Bronchial epithelial cell (primary cell): ENCODE results near the gene OR5H15. TPM values are rescaled to one million over a fixed set of nuclear protein-coding genes. Genes with fewer than 3 reads are reported as not detected.
A peak's percentile ranks its signal among the peaks of the same experiment; 100 is the strongest.
"Not testable (repeated sequence)": the region's sequence is repeated elsewhere in the genome, so short reads cannot be mapped to it uniquely, and the experiment has no call there.

ENCODE experiments used
- DNase-seq: peaks from one replicate; pipeline ENCODE4 v3.0.0-alpha.2; 2010; ENCODE audit warnings: low read depth
- FAIRE-seq: peaks from 2 replicates; lab custom pipeline; 2011; peaks lifted over from hg19 to GRCh38; lab: Jason Lieb, UNC
- H3K27me3 ChIP-seq: 2 replicates; pipeline ENCODE4 v1.5.1; 2011; ENCODE audit warnings: low read length; ENCODE audit not compliant: control insufficient read depth, insufficient read depth
- H3K36me3 ChIP-seq: 2 replicates; pipeline ENCODE4 v1.5.1; 2011; ENCODE audit warnings: low read length; ENCODE audit not compliant: control insufficient read depth, insufficient read depth
- H3K4me3 ChIP-seq: 2 replicates; pipeline ENCODE4 v1.5.1; 2011; ENCODE audit warnings: mild to moderate bottlenecking, low read depth, low read length, control low read depth
- total RNA-seq: library from RNA; depleted of rRNA; stranded (reverse); fragments of >200 nt; gene quantifications from 2 replicates; pipeline ENCODE4 v1.2.1, GENCODE V29; 2014
- TF ChIP-seq, protein P1 (sequence below): IDR thresholded peaks from 2 replicates; pipeline ENCODE4 v1.5.1; 2011; ENCODE audit warnings: mild to moderate bottlenecking, moderate library complexity, low read length, control low read depth, inconsistent platforms; ENCODE audit not compliant: insufficient read depth, severe bottlenecking

OR5H15 gene
- total RNA-seq, 1 donor from 2014 or later = not detected

GRCh38 chr3:98148751-98149150 is 17.7 kb upstream of the OR5H15 start:
- TF ChIP-seq, protein P1, sequence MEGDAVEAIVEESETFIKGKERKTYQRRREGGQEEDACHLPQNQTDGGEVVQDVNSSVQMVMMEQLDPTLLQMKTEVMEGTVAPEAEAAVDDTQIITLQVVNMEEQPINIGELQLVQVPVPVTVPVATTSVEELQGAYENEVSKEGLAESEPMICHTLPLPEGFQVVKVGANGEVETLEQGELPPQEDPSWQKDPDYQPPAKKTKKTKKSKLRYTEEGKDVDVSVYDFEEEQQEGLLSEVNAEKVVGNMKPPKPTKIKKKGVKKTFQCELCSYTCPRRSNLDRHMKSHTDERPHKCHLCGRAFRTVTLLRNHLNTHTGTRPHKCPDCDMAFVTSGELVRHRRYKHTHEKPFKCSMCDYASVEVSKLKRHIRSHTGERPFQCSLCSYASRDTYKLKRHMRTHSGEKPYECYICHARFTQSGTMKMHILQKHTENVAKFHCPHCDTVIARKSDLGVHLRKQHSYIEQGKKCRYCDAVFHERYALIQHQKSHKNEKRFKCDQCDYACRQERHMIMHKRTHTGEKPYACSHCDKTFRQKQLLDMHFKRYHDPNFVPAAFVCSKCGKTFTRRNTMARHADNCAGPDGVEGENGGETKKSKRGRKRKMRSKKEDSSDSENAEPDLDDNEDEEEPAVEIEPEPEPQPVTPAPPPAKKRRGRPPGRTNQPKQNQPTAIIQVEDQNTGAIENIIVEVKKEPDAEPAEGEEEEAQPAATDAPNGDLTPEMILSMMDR = no peak
- no peaks in the 10 kb centered on the region for H3K36me3 ChIP-seq
- H3K27me3 ChIP-seq = no peaks in the 10 kb centered on the region
- FAIRE-seq (no peak), DNase-seq (no peak)
- H3K4me3 ChIP-seq = no peak overlapping the region

DNA sequence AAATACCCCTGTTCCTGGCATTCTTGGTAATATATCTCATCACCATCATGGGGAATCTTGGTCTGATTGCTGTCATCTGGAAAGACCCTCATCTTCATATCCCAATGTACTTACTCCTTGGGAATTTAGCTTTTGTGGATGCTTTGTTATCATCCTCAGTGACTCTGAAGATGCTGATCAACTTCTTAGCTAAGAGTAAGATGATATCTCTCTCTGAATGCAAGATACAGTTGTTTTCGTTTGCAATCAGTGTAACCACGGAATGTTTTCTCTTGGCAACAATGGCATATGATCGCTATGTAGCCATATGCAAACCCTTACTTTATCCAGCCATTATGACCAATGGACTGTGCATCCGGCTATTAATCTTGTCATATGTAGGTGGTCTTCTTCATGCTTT is 17.0 kb upstream of the OR5H15 start:
- DNase-seq = not testable (repeated sequence)

DNA sequence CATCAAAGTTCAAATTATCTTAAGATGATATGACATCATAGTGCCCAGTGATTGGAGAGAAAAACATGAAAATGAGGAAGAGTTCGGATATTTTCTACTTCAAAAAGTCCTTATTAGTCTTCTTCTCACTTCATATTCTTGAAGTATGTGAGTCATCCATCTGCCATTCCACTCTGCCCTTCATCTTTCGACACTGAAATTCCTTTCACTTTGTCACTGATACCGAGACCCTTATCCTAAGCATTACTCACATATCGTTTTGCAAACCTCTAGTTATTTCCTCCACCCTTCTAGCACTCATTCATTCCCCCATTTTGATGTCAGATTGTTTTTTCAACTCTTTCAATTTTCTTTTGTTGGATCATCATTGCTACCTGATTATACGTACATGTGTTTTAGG is 15.3 kb upstream of the OR5H15 start:
- FAIRE-seq = no peak
- Histone ChIP-seq H3K36me3 (no peaks in the 10 kb centered on the region), H3K27me3 (no peaks in the 10 kb centered on the region), H3K4me3 (no peak overlapping the region)
- DNase-seq = peak; percentile 57
- TF ChIP-seq, protein P1 = no peak

More for the DNA sequence above, 17.0 kb upstream of the OR5H15 start:
- not testable (repeated sequence) for H3K36me3 ChIP-seq, H3K4me3 ChIP-seq, FAIRE-seq, H3K27me3 ChIP-seq

DNA sequence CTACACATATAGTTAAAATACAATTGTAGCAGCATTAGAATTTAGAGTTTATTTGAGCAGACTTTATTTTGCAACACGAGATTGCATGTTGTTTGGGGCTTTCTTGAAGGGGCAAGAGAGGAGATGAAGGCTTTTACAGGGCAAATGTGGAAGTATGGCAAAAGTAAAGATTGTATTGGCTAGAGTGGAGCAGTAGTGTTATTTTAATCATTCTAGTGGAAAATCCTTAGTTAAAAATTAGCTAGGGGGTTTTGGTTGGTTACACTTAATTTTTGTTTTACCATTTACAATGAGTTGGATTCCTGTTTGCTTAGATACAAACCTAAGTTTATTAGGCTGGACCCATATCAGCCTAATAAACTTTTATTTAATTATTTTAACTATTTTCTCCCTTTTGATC is 4.6 kb downstream of the OR5H15 start:
- Histone ChIP-seq H3K36me3 (no peaks in the 10 kb centered on the region), H3K27me3 (no peaks in the 10 kb centered on the region), H3K4me3 (no peak overlapping the region)
- TF ChIP-seq, protein P1 = no peak
- FAIRE-seq (no peak), DNase-seq (no peak)

DNA sequence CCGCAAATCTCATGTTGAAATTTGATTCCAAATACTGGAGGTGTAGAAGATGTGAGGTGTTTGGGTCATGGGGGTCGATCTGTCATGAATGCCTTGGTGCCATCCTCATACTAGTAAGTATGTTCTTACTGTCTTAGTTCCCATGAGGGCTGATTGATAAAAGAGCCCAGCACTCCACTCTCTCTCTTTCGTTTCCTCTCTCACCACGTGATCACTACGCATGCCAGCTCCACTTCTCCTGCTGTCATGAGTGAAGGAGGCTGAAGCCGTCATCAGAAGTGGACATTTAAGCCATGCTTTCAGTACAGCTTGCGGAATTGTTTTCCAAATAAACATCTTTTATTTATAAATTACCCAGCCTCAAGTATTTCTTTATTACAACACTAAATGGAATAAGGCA is 6.1 kb downstream of the OR5H15 start:
- no peaks in the 10 kb centered on the region for H3K27me3 ChIP-seq
- TF ChIP-seq, protein P1 = no peak
- no peak overlapping the region for H3K4me3 ChIP-seq
- H3K36me3 ChIP-seq = no peaks in the 10 kb centered on the region
- no peak for FAIRE-seq
- DNase-seq = no peak

DNA sequence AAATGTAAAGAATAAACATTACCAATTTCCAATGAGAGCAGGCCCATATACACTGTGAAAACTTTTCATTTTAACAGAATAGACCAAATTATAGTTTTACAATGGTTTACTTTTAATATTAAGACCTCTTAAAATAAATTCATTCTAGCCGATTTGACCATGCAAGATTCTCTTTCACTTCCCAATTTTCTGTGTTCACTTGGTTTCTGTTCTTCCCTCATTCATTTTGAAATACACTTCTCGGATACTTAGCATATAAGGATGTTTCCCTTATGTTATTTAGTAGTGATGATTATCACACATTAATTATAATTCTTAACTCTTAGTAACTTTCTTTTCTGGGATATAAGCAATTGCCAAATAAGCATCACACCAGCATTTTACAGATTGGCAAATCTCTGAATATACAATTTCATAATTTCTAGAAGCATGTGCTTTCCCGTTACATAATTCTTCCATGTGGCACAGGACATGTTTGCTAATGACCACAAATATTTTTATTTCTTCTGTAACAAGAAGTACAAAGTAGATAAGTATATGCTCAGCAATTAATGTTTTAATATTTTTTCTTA is 13.9 kb downstream of the OR5H15 start:
- H3K4me3 ChIP-seq = no peak overlapping the region
- TF ChIP-seq, protein P1 = no peak
- no peaks in the 10 kb centered on the region for H3K36me3 ChIP-seq
- no peaks in the 10 kb centered on the region for H3K27me3 ChIP-seq
- no peak for DNase-seq
- no peak for FAIRE-seq
